Left lung (tissue), 10 donors: Measurements from ENCODE around the gene EHD1. TPM values are rescaled to one million over a fixed set of nuclear protein-coding genes. Genes with fewer than 3 reads are reported as not detected.

Source experiments
- ATAC-seq: fragments of 200-7000 bp; cut with Tn5 transposase; one replicate; pipeline ENCODE4 v1.9.1; 2020; ENCODE audit warnings: moderate library complexity
- DNase-seq, 4 donors: peaks; one replicate each; pipeline ENCODE4 v3.0.0-alpha.2; 2013 to 2020
- H3K27ac ChIP-seq, 2 donors: fragments of 200-600 bp; sonication (generic) in 1 of 2; one replicate each; pipeline versions ENCODE4 v1.5.0 to v1.8.0; 2020 to 2021
- H3K27me3 ChIP-seq, 2 donors: fragments of 200-600 bp; sonication (generic) in 1 of 2; one replicate each; pipeline versions ENCODE4 v1.5.0 to v1.8.0; 2020 to 2021
- H3K36me3 ChIP-seq, 2 donors: fragments of 200-600 bp; sonication (generic) in 1 of 2; one replicate each; pipeline versions ENCODE4 v1.5.0 to v1.8.0; 2020 to 2021
- H3K4me1 ChIP-seq, 2 donors: fragments of 200-600 bp; one replicate each; pipeline ENCODE4 v1.8.0; 2021
- H3K4me3 ChIP-seq, 2 donors: fragments of 200-600 bp; sonication (generic) in 1 of 2; one replicate each; pipeline versions ENCODE4 v1.5.0 to v1.8.0; 2020 to 2021; ENCODE audit warnings: mild to moderate bottlenecking in 1 of 2
- H3K9me3 ChIP-seq, 2 donors: fragments of 200-600 bp; sonication (generic) in 1 of 2; one replicate each; pipeline versions ENCODE4 v1.5.0 to v1.8.0; 2020 to 2021
- intact Hi-C, 2 donors: fragments of 100-400 bp; cut with DNase I; formaldehyde crosslinking; loops; one replicate each; pipeline versions ENCODE4 v1.11.2 to v1.14.2; 2022
- polyA plus RNA-seq, 6 donors: library from polyadenylated mRNA; unstranded; fragments of 120-200 nt; gene quantifications; one replicate each; pipeline ENCODE4 v1.2.1, GENCODE V29; 2013; ENCODE audit not compliant: insufficient read length in 6 of 6
- total RNA-seq, 2 donors: library from RNA; stranded (reverse); fragmentation: NEBNext Ultra II Directional; extraction: Animal tissue kit (Norgen Biotek cat#: 25700); gene quantifications; one replicate each; pipeline ENCODE4 v1.2.1, GENCODE V29; 2021
- TF ChIP-seq, protein P1 (sequence below), 2 donors: fragments of 200-600 bp; sonication (generic) in 1 of 2; IDR thresholded peaks; one replicate each; pipeline versions ENCODE4 v1.5.0 to v1.8.0; 2021; ENCODE audit warnings: antibody characterized with exemption in 2 of 2
- donor health status: DM: no; HTN: yes; CAD: no.
- donor health status: DM: no; HTN: no; CAD: no.

Gene EHD1
- total and polyA plus RNA-seq, 8 donors = 44.7 to 153 (median 55.4) TPM

DNA sequence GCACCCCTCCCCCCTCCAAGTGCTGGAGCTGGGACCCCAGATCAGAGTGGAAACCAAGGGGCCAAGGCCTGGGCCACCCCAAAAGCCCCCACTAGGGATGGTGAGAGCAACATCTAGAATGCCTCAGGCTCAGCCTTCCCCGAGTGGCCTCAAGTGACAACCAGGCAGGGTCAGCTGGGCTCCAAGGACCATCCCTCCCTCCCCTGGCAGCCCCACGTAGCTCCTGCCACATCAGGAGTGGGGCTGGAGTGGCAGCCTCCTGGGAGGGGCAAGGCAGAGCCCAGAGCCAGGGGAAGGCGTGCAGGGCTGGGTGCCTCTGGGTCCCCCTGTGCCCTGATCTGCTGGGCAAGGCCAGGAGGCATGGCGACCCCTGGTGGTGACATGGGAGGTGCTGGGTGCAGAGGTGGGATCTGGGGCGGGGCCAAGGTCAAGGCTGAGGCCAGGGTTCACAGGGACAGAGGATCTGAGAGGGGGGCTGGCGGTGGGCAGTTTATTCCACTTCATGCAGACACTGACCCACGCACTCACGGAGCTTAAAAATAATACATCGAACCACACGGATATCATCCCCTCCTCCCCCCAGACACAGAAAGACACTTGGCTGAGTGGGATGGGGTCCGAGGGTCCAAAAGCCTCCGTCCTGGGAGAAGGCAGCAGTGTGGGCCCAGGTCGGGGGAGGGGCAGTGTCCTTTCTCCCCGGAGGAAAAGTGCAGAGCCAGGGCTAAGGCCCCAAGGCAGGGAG is 15.8 kb upstream of the EHD1 start:
- H3K4me3 ChIP-seq = no peak overlapping the region
- TF ChIP-seq, protein P1, sequence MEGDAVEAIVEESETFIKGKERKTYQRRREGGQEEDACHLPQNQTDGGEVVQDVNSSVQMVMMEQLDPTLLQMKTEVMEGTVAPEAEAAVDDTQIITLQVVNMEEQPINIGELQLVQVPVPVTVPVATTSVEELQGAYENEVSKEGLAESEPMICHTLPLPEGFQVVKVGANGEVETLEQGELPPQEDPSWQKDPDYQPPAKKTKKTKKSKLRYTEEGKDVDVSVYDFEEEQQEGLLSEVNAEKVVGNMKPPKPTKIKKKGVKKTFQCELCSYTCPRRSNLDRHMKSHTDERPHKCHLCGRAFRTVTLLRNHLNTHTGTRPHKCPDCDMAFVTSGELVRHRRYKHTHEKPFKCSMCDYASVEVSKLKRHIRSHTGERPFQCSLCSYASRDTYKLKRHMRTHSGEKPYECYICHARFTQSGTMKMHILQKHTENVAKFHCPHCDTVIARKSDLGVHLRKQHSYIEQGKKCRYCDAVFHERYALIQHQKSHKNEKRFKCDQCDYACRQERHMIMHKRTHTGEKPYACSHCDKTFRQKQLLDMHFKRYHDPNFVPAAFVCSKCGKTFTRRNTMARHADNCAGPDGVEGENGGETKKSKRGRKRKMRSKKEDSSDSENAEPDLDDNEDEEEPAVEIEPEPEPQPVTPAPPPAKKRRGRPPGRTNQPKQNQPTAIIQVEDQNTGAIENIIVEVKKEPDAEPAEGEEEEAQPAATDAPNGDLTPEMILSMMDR (IDR thresholded peaks at IDR 0.05) = peak; percentile 76 to 96
- peaks cover 0 to 16% of the 10 kb centered on the region in 2 donors for H3K4me1 ChIP-seq
- H3K9me3 ChIP-seq = no peaks in the 10 kb centered on the region
- no peak overlapping the region for H3K27ac ChIP-seq
- peaks cover 0 to 45% of the 10 kb centered on the region in 2 donors for H3K36me3 ChIP-seq
- intact Hi-C loops = loop anchor here (5.0 to 10.0 kb wide), 2 partner anchors 47 to 49 kb away; partner anchors contain the start of gene CDC42BPG (in 1 of the 2)
- ATAC-seq = peak; percentile 90
- no peaks in the 10 kb centered on the region for H3K27me3 ChIP-seq
- DNase-seq = peak; percentile 59 to 97 (median 80)

DNA sequence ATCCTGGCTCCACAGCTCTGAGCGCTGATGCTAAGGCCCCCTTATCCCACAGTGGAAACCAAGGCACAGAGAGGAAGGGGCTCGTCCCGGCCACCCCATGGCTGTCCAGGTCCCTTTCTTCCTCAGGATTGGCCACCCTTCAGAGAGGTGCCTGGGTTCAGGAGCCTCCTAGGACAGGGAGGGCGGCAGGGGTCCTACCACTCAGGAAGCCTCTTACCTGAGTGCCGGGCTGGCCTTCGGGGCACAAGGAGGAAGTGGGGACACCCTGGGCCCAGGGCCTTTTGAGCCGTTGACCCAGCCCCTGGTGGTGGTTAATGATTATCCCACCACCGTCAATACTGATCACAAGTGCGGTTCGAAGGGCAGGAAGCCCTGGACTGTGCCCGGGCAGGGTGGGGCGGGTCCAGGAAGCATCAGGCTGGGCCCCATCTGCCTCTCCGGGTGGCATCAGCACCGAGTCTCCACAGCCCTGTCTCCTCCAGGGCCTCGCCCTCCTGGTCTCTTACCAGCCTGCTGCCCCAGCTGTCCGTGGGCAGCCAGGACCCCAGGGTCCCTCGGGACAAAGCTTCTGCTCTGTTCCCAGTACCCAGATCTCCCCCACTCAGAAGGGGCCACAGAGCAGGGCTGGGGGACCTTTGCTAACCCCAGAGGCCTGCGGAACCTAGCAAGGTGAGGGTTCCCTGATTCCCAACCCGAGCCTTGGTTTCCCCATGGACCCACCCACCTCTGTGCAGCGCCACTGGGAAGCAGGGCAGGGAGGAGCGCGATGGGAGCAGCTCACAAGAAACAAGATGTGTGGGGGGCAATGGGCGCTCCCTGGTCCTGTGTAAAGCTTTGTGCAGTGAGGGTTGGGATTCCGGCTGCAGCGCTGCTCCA is 15.0 kb upstream of the EHD1 start:
- no peak for DNase-seq
- peak; percentile 6 for ATAC-seq
- Histone ChIP-seq H3K27ac (no peak overlapping the region), H3K4me3 (no peak overlapping the region), H3K4me1 (peaks cover 0 to 20% of the 10 kb centered on the region in 2 donors), H3K27me3 (no peaks in the 10 kb centered on the region), H3K36me3 (peaks cover 0 to 37% of the 10 kb centered on the region in 2 donors), H3K9me3 (no peaks in the 10 kb centered on the region)
- TF ChIP-seq, protein P1 (IDR thresholded peaks at IDR 0.05) = no peak
- intact Hi-C loops = loop anchor here (5.0 to 10.0 kb wide), 2 partner anchors 46 to 49 kb away; partner anchors contain the start of gene CDC42BPG (in 1 of the 2)

DNA sequence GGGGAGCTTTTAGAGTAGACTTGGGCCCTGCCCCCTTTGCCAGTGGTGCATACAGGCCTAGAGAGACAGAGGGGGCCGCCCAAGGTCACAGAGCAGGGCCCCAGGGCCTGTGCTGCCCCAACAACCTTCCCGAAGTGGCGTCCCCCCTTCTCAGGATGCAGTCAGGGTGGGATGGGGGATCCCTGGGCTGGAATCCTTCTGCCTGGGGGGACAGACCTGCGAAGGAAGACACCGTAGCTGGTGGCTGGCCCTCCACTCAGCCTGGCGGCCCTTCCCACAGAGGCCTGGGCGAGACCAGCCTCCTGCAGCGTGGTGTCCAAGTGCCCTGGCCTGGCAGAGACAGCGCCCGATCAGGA is 14.4 kb upstream of the EHD1 start:
- H3K4me1 ChIP-seq = peaks cover 0 to 26% of the 10 kb centered on the region in 2 donors
- DNase-seq (no peak), ATAC-seq (no peak)
- no peaks in the 10 kb centered on the region for H3K9me3 ChIP-seq
- no peak overlapping the region for H3K4me3 ChIP-seq
- no peaks in the 10 kb centered on the region for H3K27me3 ChIP-seq
- TF ChIP-seq, protein P1 (IDR thresholded peaks at IDR 0.05) = no peak
- peaks cover 0 to 31% of the 10 kb centered on the region in 2 donors for H3K36me3 ChIP-seq
- intact Hi-C loops = loop anchor here (5.0 to 10.0 kb wide), 2 partner anchors 46 to 48 kb away; partner anchors contain the start of gene CDC42BPG (in 1 of the 2)
- H3K27ac ChIP-seq = no peak overlapping the region

DNA sequence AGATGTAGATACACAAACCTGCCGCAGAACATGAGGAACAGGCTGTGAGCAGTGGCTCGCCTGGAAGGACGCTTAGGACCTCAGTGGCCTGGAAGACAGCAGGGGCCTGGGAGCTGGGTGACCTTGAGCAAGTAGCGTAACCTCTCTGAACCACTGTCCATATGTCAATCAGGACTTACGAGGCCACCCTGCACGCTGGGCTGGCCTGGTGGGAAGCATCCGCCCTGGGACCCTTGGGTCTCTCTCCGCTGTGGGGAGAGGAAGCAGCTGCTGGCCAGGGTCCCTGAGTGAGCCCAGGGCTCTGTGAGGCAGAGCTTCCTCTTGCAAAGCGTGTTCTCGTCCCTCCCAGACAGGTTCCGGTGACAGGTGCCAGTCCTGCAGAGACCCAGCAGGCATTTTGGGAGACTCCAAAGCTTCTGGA is 14.0 kb upstream of the EHD1 start:
- intact Hi-C loops = loop anchor here (5.0 to 10.0 kb wide), 2 partner anchors 45 to 48 kb away; partner anchors contain the start of gene CDC42BPG (in 1 of the 2)
- Histone ChIP-seq H3K4me1 (peaks cover 0 to 30% of the 10 kb centered on the region in 2 donors), H3K9me3 (no peaks in the 10 kb centered on the region), H3K27ac (no peak overlapping the region), H3K4me3 (no peak overlapping the region), H3K27me3 (no peaks in the 10 kb centered on the region), H3K36me3 (peaks cover 0 to 27% of the 10 kb centered on the region in 2 donors)
- TF ChIP-seq, protein P1 (IDR thresholded peaks at IDR 0.05) = no peak
- DNase-seq = no peak
- no peak for ATAC-seq
